ENCODE results near the gene AK8. TPM values are rescaled to one million over a fixed set of nuclear protein-coding genes. Genes with fewer than 3 reads are reported as not detected.

The AK8 gene
- total RNA-seq, 2 donors from 2014 or later: 0.26 TPM; not detected in 1

DNA sequence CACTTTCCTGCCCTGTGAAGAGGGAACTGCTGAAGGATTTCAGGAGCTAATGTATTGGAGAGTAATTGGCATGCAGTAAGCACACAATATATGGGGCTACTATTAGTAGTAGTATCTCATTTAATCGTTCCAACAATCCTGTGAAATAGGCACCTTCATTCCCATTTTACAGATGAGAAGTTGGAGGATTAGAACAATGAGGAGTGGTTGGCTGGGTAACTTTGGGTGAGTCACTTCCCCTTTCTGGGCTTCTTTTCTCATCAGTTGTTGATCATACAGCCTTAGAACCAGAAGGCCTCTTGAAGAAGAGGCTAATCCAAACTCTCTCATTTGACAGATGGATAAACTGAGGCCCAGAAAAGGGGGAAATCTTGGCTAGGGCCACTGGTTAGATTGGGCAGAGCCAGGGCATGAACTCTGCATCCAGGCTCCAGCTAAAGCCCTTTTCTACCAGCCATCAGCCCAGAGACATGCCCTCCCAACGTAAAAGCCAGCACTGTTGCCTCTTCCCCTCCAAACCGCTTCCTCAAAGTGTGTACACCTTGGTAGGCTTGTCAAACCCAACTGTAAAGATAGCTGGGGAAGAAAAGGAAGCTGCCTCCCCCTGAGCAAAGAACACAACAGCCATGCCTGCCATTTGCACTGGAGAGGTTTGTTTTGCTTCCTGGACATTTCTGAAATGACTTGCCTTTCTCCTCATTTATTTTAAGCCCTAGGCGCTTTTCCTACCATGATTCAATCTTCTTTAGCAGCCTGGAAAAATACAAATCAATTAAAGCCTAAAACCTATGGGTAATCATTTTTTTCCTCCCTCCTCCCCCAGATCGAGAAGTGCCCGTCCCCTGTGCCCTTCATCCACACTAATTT, 1.6 kb upstream of the AK8 start:
- no peaks in the 10 kb centered on the region for H3K36me3 ChIP-seq (replicated peaks in 1 of 2; ENCODE audit: insufficient read depth in 1 of 2, low read depth in 2 of 2)
- H3K27ac ChIP-seq: peak overlapping the region in 2 of 4 donors; percentile 54 to 65
- no peaks in the 10 kb centered on the region for H3K9me3 ChIP-seq
- intact Hi-C loops (cut with DNase I): no loop called here
- TF ChIP-seq POLR2A (IDR thresholded peaks at IDR 0.05): no peak
- TF ChIP-seq, protein P1, sequence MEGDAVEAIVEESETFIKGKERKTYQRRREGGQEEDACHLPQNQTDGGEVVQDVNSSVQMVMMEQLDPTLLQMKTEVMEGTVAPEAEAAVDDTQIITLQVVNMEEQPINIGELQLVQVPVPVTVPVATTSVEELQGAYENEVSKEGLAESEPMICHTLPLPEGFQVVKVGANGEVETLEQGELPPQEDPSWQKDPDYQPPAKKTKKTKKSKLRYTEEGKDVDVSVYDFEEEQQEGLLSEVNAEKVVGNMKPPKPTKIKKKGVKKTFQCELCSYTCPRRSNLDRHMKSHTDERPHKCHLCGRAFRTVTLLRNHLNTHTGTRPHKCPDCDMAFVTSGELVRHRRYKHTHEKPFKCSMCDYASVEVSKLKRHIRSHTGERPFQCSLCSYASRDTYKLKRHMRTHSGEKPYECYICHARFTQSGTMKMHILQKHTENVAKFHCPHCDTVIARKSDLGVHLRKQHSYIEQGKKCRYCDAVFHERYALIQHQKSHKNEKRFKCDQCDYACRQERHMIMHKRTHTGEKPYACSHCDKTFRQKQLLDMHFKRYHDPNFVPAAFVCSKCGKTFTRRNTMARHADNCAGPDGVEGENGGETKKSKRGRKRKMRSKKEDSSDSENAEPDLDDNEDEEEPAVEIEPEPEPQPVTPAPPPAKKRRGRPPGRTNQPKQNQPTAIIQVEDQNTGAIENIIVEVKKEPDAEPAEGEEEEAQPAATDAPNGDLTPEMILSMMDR (IDR thresholded peaks at IDR 0.05): no peak
- H3K4me1 ChIP-seq: peaks cover 14% of the 10 kb centered on the region
- WGBS, 2 donors: 74 to 89% methylated on average over 6 of the region's 6 CpGs
- no peak overlapping the region for H3K4me3 ChIP-seq
- no peak for ATAC-seq
- H3K27me3 ChIP-seq: no peaks in the 10 kb centered on the region
- no peak for DNase-seq

DNA sequence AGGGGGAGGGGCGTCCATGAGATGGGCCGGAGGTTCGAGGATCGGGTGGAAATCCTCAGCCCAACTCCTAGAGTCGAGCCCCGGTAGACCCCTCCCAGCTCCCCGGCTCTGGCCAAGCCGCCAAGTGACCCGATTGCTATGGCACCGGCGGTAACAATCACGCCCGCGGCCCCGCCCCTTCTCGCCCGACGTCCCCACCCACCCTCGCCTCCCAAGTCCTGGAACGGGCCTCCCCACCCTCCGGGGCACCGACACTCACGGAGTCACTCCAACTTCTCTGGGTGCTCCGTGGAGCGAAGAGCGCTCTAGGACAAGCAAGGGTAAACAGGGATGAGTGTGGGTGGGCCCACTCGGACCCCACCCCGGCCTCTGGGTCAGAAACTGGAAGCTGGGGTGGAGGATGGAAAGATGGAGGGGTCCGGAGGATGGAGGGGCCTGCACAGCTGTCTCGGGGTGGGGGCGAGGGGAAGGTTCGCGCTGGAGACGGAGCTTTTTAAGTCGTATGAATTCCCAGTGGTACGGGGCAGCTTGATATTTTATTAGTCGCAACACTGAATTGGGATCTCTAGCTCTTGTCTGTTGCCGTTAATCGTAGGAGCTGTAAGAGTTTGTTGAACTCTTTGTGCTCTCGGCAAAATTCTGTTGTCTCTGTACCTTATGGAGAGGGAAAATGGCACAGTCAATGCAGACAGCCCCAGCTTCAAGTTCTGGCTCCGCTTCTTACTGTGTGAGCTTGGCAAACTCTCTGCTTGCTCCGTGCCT, 792 bp upstream of the AK8 start, which contains the start of gene SPACA9:
Gene SPACA9, plus strand, starts transcription at position 204 of the 762 bp plus-strand sequence. CDS start 5,050 bp downstream, outside the sequence.
- intact Hi-C loops (cut with DNase I): no loop called here
- TF ChIP-seq, protein P1 (IDR thresholded peaks at IDR 0.05): no peak
- no peak for TF ChIP-seq POLR2A (IDR thresholded peaks at IDR 0.05)
- no peaks in the 10 kb centered on the region for H3K27me3 ChIP-seq

DNA sequence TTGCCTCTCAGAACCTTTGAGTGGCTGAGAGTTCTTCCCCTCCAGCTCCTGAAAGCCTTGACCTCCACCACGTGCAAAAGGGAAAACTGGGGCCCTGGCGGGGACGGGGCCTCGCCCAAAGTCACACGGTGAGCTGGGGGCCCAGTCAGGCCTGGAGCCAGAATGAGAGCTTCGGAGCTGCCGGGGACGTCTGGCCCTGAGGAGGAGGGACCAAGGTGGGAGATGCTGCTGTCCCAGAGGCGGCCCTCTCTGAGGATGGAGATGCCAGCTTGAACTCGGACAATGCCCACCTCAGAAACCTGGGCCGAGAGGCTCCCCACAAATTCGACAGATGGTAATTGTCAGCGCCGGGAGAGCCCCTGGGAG, 643 bp downstream of the AK8 start:
- WGBS, 2 donors: 30 to 51% methylated on average over 2 to 14 of the region's 14 CpGs
- H3K27ac ChIP-seq: no peak overlapping the region

More for the DNA sequence above, 792 bp upstream of the AK8 start, which contains the start of gene SPACA9:
- H3K27ac ChIP-seq: peak within 1 kb of the TSS; percentile 52 to 70 (median 60)
- H3K4me1 ChIP-seq: peaks cover 14% of the 10 kb centered on the region
- H3K9me3 ChIP-seq: no peaks in the 10 kb centered on the region
- H3K36me3 ChIP-seq (replicated peaks in 1 of 2; ENCODE audit: insufficient read depth in 1 of 2, low read depth in 2 of 2): no peaks in the 10 kb centered on the region
- DNase-seq: peak; percentile 57 to 71 (median 65)
- 11 to 12% methylated on average over 35 to 40 of the region's 42 CpGs for WGBS, 2 donors
- peak; percentile 73 for ATAC-seq
- H3K4me3 ChIP-seq: peak within 1 kb of the TSS; percentile 84 to 93

DNA sequence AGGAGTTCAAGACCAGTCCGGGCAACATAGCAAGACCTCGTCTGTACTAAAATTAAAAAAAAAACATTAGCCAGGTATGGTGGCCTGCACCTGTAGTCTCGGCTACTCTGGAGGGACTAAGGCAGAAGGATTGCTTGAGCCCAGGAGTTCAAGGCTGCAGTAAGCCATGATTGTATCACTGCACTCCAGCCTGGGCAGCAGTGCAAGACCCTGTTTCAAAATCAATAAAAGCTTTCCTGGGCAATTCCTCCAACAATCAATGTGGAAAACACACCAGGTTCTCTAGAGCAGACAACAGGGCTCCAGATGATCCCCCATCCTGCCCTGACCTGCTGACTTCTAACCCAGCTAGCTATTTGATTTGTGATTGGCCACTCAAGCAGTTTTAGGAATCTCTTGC, 1.2 kb downstream of the AK8 start:
- H3K4me1 ChIP-seq: peaks cover 14% of the 10 kb centered on the region
- DNase-seq: no peak
- no peaks in the 10 kb centered on the region for H3K9me3 ChIP-seq
- intact Hi-C loops (cut with DNase I): no loop called here
- no peak overlapping the region for H3K4me3 ChIP-seq
- no peaks in the 10 kb centered on the region for H3K36me3 ChIP-seq (replicated peaks in 1 of 2; ENCODE audit: insufficient read depth in 1 of 2, low read depth in 2 of 2)
- no peaks in the 10 kb centered on the region for H3K27me3 ChIP-seq
- whole genome bisulfite sequencing, 2 donors: 78 to 83% methylated on average over 3 of the region's 3 CpGs
- no peak for ATAC-seq
- H3K27ac ChIP-seq: no peak overlapping the region
- TF ChIP-seq POLR2A (IDR thresholded peaks at IDR 0.05): no peak
- TF ChIP-seq, protein P1 (IDR thresholded peaks at IDR 0.05): no peak

More for the DNA sequence above, 643 bp downstream of the AK8 start:
- Histone ChIP-seq H3K9me3 (no peaks in the 10 kb centered on the region), H3K4me3 (peak overlapping the region in 1 of 2 donors; percentile 93), H3K36me3 (replicated peaks in 1 of 2; ENCODE audit: insufficient read depth in 1 of 2, low read depth in 2 of 2) (no peaks in the 10 kb centered on the region), H3K27me3 (no peaks in the 10 kb centered on the region), H3K4me1 (peaks cover 14% of the 10 kb centered on the region)
- TF ChIP-seq, protein P1 (IDR thresholded peaks at IDR 0.05): no peak
- TF ChIP-seq POLR2A (IDR thresholded peaks at IDR 0.05): no peak
- DNase-seq: no peak
- ATAC-seq: no peak
- intact Hi-C loops (cut with DNase I): no loop called here

Measured in body of pancreas (tissue), 4 donors.